Suprapubic skin (tissue), 4 donors: ENCODE data around the gene MRPL14.

ENCODE experiments used
- EP300 ChIP-seq: sonication (generic); formaldehyde crosslinking; IDR thresholded peaks from one replicate; pipeline ENCODE4 v1.6.1; 2017; ENCODE audit warnings: antibody characterized with exemption
- POLR2A ChIP-seq, 2 donors: fragments of 450-650 bp; IDR thresholded peaks; one replicate each; pipeline ENCODE4 v1.6.1; 2017; ENCODE audit warnings: antibody characterized with exemption in 2 of 2, mild to moderate bottlenecking in 2 of 2, moderate library complexity in 2 of 2
- POLR2AphosphoS5 ChIP-seq, 3 donors: sonication (generic); formaldehyde crosslinking; IDR thresholded peaks; one replicate each; pipeline ENCODE4 v1.6.1; 2017; ENCODE audit warnings: antibody characterized with exemption in 3 of 3

GRCh38 chr6:44064948-44065272 is 62.3 kb downstream of the MRPL14 start:
- TF ChIP-seq POLR2A (IDR thresholded peaks at IDR 0.05) (no peak), EP300 (no peak), POLR2AphosphoS5 (IDR thresholded peaks at IDR 0.05) (no peak)
